GM04503 (cell line): ENCODE measurements around the gene CSF1.

Source experiments
- DNase-seq: peaks from one replicate; pipeline ENCODE4 v3.0.0-alpha.2; 2012; ENCODE audit warnings: low read depth

The CSF1 gene

DNA sequence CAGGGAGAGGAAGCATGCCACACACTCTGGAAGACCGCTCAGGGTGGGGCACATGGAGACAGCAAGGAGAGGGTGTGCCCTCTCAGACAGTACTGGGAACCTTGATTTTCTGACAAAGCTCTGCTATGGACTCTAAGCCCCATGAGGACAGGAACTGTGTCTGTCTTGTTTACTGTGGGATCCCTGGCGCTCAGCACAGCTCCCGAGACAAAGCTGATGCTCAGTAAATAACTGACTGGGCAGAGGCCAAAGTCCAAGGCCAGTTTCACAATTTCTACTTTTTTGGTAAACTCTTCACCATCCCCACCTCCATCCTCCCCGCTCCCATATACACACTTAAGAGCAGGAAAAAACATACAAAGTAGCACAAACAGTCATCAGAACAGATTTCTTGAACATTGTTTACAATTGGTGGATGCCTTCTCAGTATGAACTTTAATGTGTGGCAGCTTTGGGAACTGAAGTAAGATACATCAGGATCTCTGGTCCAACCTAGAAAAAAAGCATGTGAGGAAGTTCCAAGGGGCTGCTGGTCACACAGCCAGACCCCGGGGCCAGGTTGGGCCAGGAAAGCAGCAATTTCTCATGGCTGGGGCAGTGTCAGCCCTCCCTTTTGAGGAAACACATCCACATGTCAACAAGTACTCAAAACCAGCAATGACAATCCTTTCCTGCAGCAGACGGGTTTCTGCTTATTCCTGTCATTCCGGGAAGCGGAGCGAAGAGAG lies 68.3 kb downstream of the CSF1 start:
- DNase-seq: no peak

DNA sequence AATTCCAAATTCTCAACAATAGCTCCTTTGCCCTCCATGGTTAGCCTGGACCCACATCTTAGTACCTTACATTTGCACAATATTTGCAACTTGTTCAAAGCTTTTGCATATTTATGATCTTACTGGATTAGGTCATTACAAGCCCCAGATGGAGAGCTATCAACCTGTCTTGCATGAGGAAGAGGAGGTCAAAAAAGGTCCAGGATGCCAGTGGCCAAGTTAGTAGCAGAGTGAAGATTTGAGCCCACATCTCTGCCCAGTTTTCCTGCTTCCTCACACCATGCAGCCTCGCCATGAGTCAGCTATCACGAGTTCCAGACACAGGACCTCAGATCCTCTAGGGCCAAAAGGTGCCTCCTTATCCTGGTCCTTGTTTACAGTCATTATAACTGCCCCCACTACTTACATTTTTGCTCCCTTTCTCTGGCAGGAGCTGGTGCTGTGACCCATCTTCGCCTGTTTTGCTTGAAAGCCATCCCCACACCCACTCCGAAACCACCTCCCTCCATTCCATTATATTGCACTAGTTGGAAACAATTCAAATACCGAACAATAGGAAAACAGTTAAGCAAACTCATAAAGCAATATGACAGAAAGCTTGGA lies 68.9 kb downstream of the CSF1 start:
- peak; percentile 49 for DNase-seq
